GM21528 (cell line): Measurements from ENCODE around the gene BTNL2.
"Not testable (repeated sequence)": the region's sequence is repeated elsewhere in the genome, so short reads cannot be mapped to it uniquely, and the experiment has no call there.

Experiments used
- ATAC-seq: cut with Tn5 transposase; IDR thresholded peaks from one replicate; pipeline ENCODE4 v1.9.1; 2021; ENCODE audit warnings: mild to moderate bottlenecking, moderate library complexity; ENCODE audit not compliant: unreplicated experiment, low FRiP score

Gene BTNL2

DNA sequence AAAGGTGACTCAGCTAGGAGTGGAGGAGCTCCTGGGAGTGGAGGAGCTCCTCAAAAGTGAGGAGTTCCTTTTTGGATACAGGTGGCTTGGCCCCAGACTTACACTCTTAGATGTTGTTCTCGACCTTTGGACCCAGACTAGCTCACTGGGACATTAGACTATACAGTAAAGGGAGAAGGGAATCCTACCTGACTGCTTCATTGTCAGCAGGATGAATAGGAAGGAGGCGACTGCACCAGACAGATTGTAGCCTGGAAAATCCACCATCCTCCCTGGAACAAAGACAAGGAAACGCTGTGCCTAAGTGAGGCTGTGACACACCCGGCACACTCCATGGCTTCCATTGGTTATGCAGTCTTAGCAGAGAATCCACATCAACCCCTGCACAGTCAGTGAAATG is at the start of gene BTNL2:
Gene BTNL2 (minus strand): TSS at position 325 of the 400 bp plus-strand sequence. CDS start 58 bp downstream, at position 267.
- no peak for ATAC-seq

DNA sequence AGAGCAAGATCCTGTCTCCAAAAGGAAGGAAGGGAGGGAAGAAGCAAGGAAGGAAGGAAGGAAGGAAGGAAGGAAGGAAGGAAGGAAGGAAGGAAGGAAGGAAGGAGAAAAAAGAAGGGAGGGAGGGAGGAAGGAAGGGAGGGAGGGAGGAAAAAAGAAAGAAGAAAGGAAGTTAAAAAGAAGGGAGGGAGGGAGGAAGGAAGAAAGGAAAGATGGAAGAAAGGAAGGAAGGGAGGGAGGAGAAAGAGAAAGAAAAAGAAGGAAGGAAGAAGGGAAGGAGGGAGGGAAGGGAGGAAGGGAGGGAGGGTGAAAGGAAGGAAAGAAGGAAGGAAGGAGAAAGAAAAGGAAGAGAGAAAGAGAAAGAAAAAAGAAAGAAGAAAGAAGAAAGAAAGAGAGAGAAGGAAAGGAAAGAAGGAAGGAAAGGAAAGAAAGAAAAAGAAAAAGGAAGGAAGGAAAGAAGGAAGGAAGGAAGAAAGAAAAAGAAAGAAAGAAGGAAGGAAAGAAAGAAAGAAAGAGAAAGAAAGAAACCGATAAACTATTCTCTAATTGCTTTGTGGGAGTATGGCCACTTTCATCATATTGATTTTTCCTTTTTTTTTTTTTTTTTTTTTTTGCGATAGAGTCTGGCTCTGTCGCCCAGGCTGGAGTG is 42.2 kb upstream of the BTNL2 start:
- no peak for ATAC-seq

- ATAC-seq, result no peak
These were observed 41.0 kb upstream of the BTNL2 start for GRCh38 chr6:32447932-32448331.

DNA sequence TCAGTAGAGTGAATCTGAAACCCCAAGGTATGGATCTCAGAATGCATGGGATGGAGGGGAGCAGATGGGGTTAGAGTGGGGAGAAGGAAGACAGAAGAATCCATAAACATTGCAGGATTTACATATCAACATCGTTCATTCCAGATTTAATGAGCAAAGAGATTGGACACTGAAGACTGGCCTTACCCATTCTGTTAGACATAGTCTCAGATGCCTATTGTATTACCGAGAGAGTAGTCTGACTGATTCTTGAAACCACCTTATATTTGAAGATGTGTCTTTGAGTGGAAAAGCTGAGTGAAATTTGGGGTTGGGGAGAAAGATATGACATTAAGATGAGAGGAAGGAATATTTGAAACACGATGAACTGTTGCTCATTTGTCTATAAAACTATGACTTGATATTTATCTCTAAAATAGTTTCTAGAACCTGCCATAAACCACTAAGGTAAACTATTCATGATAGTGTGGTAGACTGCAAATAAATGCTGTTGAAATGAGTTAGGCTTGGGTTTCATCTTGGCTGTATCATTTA is 38.4 kb upstream of the BTNL2 start:
- no peak for ATAC-seq

DNA sequence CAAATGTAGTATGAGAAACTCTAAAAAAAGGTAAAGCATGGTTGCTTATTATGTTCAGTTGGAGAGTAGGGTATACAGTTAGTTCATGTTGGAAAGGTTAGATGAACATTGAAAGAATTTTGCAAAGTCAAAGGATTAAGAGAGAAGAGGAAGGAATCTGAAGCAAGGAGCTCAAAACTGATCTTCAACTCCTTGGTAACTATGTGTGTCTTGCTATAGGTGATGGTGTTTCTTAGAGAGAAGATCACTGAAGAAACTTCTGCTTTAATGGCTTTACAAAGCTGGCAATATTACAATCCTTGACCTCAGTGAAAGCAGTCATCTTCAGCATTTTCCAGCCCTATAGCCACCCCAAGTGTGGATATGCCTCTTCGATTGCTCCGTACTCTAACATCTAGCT is 37.5 kb upstream of the BTNL2 start:
- ATAC-seq, result no peak

GRCh38 chr6:32442977-32443552 is 36.1 kb upstream of the BTNL2 start:
- no peak for ATAC-seq

DNA sequence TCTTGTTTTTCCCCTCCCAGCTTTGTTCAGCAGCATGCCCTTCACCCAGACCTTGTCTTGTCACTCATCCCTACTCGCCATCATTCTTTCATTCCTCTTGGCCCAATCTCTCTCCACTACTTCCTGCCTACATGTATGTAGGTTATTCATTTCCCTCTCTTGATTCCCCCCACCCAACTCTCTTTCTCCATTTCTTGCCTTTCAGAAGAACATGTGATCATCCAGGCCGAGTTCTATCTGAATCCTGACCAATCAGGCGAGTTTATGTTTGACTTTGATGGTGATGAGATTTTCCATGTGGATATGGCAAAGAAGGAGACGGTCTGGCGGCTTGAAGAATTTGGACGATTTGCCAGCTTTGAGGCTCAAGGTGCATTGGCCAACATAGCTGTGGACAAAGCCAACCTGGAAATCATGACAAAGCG is 35.3 kb upstream of the BTNL2 start:
- no peak for ATAC-seq

- peak; percentile 69 for ATAC-seq
These were observed 32.7 kb upstream of the BTNL2 start, which contains the start of gene HLA-DRA for GRCh38 chr6:32439602-32440214. HLA-DRA (plus strand) TSS chr6:32439887; CDS start chr6:32439951, 64 bp downstream.

DNA sequence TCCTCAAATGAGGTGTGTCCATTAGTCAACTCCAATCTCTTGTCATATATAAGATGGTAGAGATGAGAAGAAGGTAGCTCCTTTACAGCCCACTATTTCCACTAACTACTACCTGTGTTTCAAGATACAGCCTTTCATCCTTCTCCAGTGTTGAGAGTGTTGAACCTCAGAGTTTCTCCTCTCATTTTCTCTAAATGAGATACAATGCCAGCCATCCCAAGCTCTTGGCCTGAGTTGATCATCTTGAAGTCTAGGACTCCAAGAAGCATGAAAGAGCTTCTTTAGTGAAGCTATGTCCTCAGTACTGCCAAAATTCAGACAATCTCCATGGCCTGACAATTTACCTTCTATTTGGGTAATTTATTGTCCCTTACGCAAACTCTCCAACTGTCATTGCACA is 32.2 kb upstream of the BTNL2 start:
- ATAC-seq, result no peak

- peak; percentile 73 for ATAC-seq
These were observed 30.2 kb upstream of the BTNL2 start for GRCh38 chr6:32436995-32437836.

DNA sequence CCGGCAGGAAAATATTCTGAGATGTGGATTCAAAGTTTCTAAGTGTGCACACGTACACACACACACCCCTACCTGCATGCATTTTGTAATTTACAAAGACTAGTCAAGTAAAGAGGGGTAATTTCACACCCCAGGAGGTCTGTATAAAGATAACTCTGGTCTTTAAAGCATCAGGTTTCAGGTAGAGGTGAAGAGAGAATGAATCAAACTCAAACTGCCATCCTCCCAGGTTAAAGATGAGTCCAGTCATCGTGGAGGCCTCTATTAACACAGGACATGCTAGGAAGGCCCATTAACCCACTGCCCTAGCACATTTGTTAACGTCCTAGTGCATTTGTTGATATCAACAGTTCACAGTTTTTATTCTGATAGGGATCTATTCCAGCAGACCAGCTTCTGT is 29.2 kb upstream of the BTNL2 start:
- no peak for ATAC-seq

GRCh38 chr6:32433950-32434349 is 27.0 kb upstream of the BTNL2 start:
- ATAC-seq, result not testable (repeated sequence)

DNA sequence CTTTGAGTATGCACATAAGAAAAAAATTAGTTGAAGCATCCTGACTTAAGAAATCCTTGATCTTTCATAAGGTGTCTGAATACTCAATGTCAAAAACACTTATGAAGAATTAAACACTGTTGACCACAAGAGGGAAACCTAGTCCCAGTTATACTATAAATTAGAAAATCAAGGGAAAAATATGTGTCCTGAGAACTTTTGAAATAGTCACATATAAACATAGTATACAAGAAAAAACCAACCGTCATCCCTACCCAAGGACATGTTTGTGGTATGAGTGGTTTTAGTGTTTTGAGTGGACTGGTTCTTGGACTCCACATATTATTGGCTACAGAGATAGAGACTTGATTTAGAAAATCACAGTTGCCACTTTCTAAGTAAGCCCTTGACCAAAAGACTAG is 25.1 kb upstream of the BTNL2 start:
- ATAC-seq, result no peak

- ATAC-seq, result no peak
These were observed 24.2 kb upstream of the BTNL2 start for GRCh38 chr6:32431142-32431541.

- no peak for ATAC-seq
These were observed 23.2 kb upstream of the BTNL2 start for GRCh38 chr6:32430179-32430578.

GRCh38 chr6:32427934-32428474 is 21.0 kb upstream of the BTNL2 start:
- ATAC-seq, result no peak

- ATAC-seq, result no peak
These were observed 20.2 kb upstream of the BTNL2 start for GRCh38 chr6:32427218-32427617.

DNA sequence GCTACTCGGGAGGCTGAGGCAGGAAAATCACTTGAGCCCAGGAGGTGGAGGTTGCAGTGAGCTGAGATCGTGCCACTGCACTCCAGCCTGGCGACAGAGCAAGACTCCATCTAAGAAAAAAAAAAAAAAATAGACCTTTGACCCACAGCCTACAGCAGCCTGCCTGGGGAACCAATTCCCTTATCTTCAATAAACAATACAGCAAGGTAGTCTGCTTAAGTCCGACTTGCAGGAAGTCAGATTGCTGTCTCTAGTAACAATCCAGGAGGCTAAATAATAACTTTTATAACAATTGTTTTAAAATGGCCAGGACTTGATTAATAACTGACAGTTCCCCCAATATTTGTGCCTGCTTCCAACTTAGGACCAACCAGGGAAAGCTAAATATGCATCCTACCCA is 19.4 kb upstream of the BTNL2 start:
- no peak for ATAC-seq

DNA sequence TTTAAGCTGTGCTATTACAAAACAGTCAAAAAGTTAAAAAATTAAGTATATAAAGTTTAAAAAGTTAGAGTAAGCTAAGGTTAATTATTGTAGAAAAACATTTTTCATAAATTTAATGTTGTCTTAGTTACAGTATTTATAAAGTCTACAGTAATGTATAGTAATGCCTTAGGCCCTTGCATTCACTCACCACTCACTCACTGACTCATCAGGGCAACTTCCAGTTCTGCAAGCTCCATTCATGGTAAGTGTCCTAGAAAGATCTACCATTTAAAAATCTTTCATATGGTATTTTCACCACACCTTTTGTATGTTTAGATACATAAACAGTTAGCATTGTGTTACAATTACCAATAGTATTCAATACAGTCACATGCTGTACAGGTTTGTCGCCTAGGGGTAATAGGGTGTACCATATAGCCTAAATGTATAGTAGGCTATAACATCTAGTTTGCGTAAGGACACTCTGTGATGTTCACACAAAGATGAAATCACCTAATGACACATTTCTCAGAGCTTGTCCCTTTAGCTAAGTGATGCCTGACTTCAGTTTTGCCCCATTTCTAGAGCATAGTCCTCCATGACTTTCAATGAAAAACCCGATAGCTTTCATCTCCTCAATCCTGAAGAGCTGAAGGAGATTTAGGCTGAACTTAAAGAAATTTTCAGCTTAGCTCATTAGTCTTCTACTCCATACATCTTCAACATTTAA is 17.8 kb upstream of the BTNL2 start:
- ATAC-seq, result no peak

DNA sequence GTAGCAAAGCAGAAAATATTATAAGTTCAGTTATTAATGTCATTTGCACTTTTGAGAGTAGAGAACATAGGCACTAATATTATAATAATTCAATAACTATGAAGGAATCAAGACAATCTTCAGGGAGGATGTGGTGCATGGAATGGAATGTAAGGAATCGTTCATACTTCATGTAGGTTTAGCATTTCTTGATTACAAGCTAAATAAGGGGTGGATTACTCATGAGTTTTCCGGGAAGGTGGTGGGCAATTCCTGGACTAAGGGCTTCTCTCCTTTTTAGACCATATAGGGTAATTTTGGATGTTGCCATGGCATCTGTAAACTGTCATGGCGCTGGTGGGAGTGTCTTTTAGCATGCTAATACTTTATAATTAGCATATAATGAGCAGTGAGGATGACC is 9.1 kb upstream of the BTNL2 start:
- no peak for ATAC-seq
